T-helper 1 cell (primary cell): ENCODE measurements around the gene BOD1L2.

ENCODE experiments used
- DNase-seq, 5 donors: peaks; one replicate each; pipeline ENCODE4 v3.0.0-alpha.2; 2012 to 2020
- total RNA-seq, 4 donors: gene quantifications; one replicate each; lab custom pipeline; 2026; lab: John Stamatoyannopoulos, UW

The BOD1L2 gene
- total RNA-seq: 0 reads per million in 4 donors

DNA sequence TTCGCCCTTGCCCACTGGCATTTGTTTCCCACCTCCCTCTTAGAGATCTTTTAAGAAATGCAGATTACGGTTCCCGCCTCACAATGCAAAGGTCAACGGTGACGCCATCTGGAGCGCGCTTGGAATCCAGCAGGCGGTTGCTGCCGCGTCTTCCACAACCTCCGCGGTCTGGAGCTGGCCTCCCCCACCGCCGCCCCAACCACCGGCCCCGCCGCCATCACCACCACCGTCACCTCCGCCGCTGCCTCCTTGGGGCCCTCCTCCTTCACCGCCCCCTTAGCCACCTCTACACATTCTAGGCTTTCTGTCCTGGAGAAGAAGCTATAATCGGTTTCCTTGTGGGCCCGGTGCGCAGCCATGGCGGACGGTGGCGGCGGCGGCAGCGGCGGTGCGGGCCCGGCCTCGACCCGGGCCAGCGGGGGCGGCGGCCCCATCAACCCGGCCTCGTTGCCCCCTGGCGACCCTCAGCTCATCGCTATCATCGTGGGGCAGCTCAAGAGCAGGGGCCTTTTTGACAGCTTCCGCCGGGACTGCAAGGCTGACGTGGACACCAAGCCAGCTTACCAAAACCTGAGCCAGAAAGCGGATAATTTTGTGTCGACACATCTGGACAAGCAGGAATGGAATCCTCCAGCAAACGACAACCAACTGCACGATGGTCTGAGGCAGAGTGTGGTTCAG, at the start of gene BOD1L2:
Gene BOD1L2 (plus strand): TSS at position 132 of the 681 bp plus-strand sequence. CDS start 226 bp downstream, at position 358.
- DNase-seq: no peak

DNA sequence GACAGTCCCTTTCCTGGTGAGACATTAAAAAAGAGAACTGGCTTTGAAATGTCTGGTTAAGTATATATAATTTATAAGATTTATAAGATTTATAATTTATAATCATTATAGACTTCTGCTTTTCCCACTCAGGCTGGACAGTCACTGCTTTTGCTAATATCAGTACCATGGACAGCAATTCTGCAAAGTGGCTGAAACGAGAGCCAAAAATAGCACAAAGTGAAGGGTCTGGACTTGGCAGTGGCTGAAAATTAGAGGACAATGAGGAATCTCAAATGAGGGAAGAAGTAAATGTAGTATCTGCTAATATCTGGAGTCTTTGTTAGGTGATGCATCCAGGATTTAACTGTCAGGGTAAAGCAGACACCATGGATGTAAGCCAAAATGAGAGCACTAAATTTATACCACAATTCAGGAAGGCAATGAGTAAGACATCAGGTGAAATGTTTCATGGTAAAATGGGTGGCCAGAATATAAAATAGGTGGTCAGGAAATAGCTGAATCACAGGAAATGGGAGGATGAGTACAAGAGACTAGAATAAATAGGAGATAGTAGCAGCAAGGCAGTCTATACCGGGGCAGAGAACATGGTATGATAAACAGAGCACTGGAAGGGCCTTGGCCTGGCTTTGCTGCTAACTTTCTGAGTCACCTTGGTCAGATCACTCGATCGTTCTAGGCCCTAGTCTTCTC, 39.6 kb upstream of the BOD1L2 start:
- DNase-seq: no peak

DNA sequence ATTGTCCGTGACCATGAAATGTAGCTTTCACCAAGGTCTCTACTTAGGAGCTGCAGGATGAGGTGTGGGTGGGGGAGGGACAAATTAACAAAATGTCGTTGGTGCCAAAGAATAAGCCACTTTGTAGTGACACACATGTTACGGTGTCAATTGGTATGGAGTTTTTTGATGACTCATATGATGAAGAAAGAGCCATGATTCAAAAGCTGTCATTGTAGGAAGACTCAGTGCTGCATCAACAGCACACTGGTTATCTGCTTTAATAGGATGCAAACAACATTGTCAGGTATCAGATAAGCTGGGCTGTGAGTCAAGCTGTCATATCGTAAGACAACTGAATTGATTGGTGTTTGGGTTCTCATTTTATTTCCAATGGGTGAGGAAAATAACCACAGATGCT, 36.6 kb upstream of the BOD1L2 start:
- DNase-seq: no peak

DNA sequence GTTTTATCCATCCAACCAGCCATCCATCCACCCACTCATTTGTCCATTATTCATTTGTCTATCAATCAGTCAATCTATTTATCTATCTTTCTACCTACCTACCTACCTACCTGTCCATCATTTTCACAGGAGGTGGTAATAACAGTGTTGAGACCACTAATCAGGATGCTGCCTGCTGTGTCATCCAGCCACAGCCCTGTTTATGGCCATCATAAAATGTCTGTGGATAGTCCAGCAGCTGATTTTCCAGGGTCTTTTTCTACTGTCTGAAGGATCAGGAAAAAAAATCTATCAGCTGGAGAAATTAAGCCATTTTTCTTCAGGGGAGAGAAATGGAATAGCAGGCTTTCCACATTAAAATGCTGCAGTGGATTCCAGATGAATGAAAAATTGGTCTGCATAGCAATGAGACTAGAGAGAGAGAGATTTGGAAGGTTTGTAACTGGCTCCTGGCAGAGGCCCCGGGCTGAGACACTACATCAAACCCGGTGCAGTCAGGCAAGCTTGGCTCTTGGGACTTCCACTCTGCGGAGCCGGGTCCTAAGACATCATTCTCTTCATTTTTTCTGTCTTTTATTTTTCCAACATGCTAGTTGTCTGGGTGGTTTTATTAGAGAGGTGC, 33.0 kb upstream of the BOD1L2 start:
- DNase-seq: no peak

DNA sequence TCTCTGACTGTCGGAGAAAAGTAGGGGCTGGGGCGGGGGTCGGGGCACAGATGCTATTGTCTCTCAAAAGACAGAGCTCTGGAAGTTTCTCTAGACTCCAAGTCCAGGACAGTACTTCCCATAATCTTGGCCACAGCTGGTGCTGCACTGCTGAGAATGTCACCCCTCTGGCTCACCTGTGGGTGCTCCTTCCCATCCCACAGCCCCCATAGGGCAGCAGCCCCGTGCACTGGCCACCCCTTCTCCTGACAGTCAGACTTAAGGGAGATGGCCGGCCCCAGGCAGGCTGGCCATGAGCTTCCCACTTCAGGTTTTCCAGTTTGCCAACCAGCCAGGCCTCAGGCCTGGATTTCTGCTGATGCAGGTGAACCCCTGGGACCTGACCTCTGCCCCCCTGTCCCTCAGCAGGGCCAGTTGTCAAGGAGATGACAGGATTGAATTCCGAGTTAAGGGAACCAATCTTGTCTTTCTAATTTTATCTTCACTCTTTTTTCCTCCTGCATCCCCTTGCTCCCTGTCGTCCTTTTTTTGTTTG, 30.2 kb upstream of the BOD1L2 start:
- no peak for DNase-seq

- no peak for DNase-seq
These were observed 25.3 kb upstream of the BOD1L2 start for GRCh38 chr18:57121542-57122112.

- no peak for DNase-seq
These were observed 23.9 kb upstream of the BOD1L2 start for GRCh38 chr18:57122936-57123510.

DNA sequence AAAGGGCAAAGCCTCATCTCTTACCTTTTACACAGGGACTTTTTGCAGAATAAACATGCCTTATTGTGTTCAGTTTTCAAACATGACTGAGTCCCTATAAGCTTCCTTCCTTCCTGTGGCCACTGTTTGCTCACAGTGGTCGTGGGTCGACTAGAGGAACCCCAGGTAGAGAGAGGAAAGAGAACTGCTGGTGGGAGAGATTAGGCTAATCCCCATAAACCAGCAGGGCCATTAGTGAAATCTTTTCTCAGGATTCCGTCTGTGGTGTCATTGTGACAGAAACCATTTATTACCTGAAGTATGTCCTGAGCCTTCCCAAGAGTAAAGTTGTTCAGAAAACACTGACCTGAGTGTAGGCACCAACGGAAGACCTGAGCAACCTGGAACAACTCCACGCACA, 21.3 kb upstream of the BOD1L2 start:
- no peak for DNase-seq

DNA sequence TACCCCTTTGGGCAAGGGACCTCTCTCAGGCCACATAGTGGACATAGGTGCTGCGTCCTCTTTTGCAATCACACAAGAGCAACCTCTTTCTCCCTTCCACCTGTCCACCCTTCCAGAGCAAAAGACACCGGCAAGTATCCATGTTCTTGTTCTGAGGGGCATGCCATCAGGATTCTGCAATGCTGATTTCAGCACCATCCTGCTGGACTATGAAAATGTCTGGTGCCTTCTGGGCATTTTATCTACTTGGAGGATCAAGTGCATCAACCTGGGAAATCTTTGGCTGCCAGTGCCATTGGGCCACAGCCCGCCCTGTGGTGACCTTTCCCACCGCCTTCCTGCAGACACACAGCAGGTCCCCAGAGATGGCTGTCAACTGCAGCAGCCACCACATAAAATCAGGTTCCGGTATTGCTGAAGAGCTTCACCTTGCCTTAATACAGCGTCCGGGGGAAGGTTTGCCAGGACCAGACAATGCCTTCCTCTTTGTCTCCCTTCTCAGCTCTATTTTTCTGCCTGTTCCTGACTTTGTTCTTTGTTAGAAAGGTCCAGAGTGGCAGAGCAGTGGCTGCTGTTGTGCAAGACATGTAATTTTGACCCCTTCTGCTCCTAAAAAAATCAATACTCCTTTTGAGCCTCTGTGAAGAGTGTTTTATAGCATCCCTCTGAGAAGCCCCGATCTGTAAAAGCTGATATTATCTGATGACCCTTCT, 18.5 kb upstream of the BOD1L2 start:
- no peak for DNase-seq

DNA sequence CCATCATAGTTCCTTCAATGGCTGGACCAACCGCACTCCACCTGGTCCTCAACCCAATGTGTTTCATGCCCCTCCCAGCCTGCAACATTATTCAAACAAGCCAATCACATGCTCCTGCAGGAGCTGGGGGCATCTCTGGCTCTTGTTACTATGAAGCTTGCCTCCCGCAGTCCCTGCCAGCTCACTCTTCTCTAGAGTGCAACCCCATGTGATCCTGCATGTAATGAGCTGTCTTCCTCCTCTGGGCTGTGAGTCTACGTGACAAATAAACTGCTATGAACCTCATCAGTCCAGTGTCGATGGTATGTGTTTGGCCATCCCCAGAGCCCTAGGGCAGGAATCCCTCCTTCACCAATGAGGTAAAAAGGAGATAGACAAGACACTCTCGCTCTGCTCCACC, 15.8 kb upstream of the BOD1L2 start:
- DNase-seq: no peak

GRCh38 chr18:57131782-57132181, 15.1 kb upstream of the BOD1L2 start:
- DNase-seq: no peak

- no peak for DNase-seq
These were observed 12.2 kb upstream of the BOD1L2 start for GRCh38 chr18:57134618-57135135.

DNA sequence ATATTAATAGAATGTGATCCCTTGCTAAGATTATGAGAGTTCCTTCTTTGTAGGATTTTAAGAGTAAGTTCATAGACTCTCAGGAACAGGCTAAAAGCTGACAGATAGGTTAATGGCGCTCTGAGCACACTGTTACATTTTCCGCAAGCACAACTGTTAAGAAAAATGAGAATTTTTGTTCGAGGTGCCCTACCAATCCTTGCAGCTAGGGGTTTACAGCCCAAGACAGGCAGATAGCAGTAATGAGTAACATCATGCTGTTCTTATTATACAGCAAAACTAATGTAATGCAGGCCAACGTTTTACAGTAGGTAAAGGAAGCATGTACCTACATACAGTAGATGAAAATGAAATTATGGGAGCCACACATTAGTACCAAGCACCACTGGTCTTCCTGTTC, 11.2 kb upstream of the BOD1L2 start:
- DNase-seq: no peak

DNA sequence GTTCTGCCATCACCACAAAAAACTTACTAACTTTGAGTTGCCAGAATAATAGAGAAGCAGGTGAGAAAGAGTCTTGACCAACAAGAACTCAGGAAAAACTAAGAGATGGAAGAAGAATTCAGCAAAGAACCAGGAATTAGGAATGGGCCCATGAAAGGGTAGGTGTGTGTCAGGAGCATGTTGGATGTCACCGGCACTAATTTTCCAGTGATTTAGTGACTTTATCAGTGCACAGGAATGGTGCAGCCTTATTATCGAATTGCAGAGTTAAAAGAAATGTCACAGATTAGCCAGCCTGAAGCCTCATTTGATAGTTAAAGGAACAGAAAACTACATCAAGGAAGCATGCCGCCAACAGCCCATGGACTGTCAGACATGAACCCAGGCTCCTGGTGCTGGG, 9.0 kb upstream of the BOD1L2 start:
- DNase-seq: no peak

- DNase-seq: no peak
These were observed 5.4 kb upstream of the BOD1L2 start for GRCh38 chr18:57141208-57142129.

DNA sequence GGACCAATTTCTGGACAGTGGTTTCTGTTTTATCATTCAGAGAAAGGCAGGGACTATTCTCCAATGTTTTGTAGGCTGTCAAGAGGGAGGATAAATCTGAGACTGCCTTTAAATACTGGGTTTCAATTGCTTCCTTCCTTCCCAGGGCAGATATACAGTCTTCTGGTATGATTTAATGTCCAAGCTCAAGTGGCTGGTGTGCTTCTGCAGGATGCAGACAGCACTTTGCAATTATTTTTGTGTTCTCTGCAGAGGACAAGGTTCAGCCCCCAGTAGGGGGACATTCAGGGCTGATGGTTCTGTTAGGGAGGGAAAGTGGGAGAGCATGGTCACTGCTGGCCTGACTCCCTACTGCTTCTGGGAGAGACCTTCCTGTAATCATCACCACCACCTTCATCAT, 4.6 kb upstream of the BOD1L2 start:
- no peak for DNase-seq

DNA sequence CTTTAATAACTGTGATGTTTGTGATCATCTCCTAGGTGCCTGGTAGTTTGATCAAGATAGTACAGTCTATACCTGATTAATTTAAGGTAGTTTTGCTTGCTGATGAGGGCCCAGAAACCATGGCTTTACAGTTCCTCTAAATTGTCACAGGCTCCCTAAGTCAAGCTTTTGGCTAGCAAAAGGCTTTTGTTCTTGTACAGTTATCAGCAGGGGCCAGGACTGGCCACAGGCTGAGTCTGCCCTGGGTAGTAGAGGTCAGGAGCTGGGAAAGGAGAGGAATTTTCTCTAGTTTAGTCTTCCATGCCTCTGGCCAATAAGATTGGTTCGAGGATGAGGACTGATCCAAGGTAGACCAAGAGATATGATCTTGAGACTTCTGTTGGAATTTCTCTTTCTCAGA, 3.6 kb upstream of the BOD1L2 start:
- DNase-seq: no peak

- DNase-seq: no peak
These were observed 1.4 kb downstream of the BOD1L2 start for GRCh38 chr18:57148263-57148662.

- DNase-seq: no peak
These were observed 2.2 kb downstream of the BOD1L2 start for GRCh38 chr18:57149051-57149450.

- DNase-seq: no peak
These were observed 2.6 kb downstream of the BOD1L2 start for GRCh38 chr18:57149531-57149930.

GRCh38 chr18:57150081-57150480, 3.2 kb downstream of the BOD1L2 start:
- no peak for DNase-seq
